ENCODE measurements around the gene SEC16A. TPM values are rescaled to one million over a fixed set of nuclear protein-coding genes. Genes with fewer than 3 reads are reported as not detected.

Gene SEC16A
- total RNA-seq, 1 donor: 39.4 TPM

GRCh38 chr9:136394312-136395019 lies 88.4 kb downstream of the SEC16A start:
- peak; percentile 24 for TF ChIP-seq CTCF (IDR thresholded peaks at IDR 0.05; ENCODE audit: insufficient read depth, low read length)
- H3K4me3 ChIP-seq (ENCODE audit: low read depth, low read length): no peak overlapping the region
- peak; percentile 86 for DNase-seq (ENCODE audit: low read depth)

- DNase-seq (ENCODE audit: low read depth): no peak
- no peak overlapping the region for H3K4me3 ChIP-seq (ENCODE audit: low read depth, low read length)
- no peak for TF ChIP-seq CTCF (IDR thresholded peaks at IDR 0.05; ENCODE audit: insufficient read depth, low read length)
Observed at GRCh38 chr9:136393531-136393930, 89.3 kb downstream of the SEC16A start.

GRCh38 chr9:136392538-136393449 lies 90.0 kb downstream of the SEC16A start:
- DNase-seq (ENCODE audit: low read depth): peak; percentile 64
- no peak overlapping the region for H3K4me3 ChIP-seq (ENCODE audit: low read depth, low read length)
- TF ChIP-seq CTCF (IDR thresholded peaks at IDR 0.05; ENCODE audit: insufficient read depth, low read length): no peak

GRCh38 chr9:136391737-136392537 lies 90.9 kb downstream of the SEC16A start:
- no peak for TF ChIP-seq CTCF (IDR thresholded peaks at IDR 0.05; ENCODE audit: insufficient read depth, low read length)
- no peak for DNase-seq (ENCODE audit: low read depth)
- no peak overlapping the region for H3K4me3 ChIP-seq (ENCODE audit: low read depth, low read length)

Small RNAs within 50 kb of the gene (small RNA-seq; reads per million reads assigned to genes)
- gene MIR4673: not detected

Other genes with a start within 250 kb of the SEC16A start
- gene QSOX2, start 237.2 kb downstream of the SEC16A start, total RNA-seq (ENCODE audit: low replicate concordance): 7.1 and 9.2 TPM in 2 replicates
- under 0.01 TPM in 1 of 2 replicates, not detected in the other for gene CCDC187, start 178.9 kb downstream of the SEC16A start, total RNA-seq (ENCODE audit: low replicate concordance)
- 25.9 and 48.5 TPM in 2 replicates for gene GPSM1, start 155.5 kb downstream of the SEC16A start, total RNA-seq (ENCODE audit: low replicate concordance)
- 5.2 and 6.1 TPM in 2 replicates for gene DNLZ, start 119.3 kb downstream of the SEC16A start, total RNA-seq (ENCODE audit: low replicate concordance)
- gene CARD9, start 109.4 kb downstream of the SEC16A start, total RNA-seq (ENCODE audit: low replicate concordance): 1.1 and 1.4 TPM in 2 replicates
- gene SNAPC4, start 82.9 kb downstream of the SEC16A start, total RNA-seq (ENCODE audit: low replicate concordance): 12.1 and 17.7 TPM in 2 replicates
- 20.5 and 36.3 TPM in 2 replicates for gene ENTR1, start 72.4 kb downstream of the SEC16A start, total RNA-seq (ENCODE audit: low replicate concordance)
- 36.7 and 48.4 TPM in 2 replicates for gene PMPCA, start 72.4 kb downstream of the SEC16A start, total RNA-seq (ENCODE audit: low replicate concordance)
- 11.9 and 12.5 TPM in 2 replicates for gene INPP5E, start 43.2 kb downstream of the SEC16A start, total RNA-seq (ENCODE audit: low replicate concordance)
- 8.8 and 8.9 TPM in 2 replicates for gene NOTCH1, start 63.0 kb upstream of the SEC16A start, total RNA-seq (ENCODE audit: low replicate concordance)
- gene EGFL7, start 179.9 kb upstream of the SEC16A start, total RNA-seq (ENCODE audit: low replicate concordance): 2.4 and 5.6 TPM in 2 replicates
- gene AGPAT2, start 204.4 kb upstream of the SEC16A start, total RNA-seq (ENCODE audit: low replicate concordance): 6.2 and 29.0 TPM in 2 replicates
- 0.45 and 0.98 TPM in 2 replicates for gene DIPK1B, start 229.5 kb upstream of the SEC16A start, total RNA-seq (ENCODE audit: low replicate concordance)